ENCODE data around the gene FAM20B.

Gene FAM20B

GRCh38 chr1:179081687-179082332 is 56.1 kb downstream of the FAM20B start, which contains the start of gene TOR3A:
Gene TOR3A (plus strand): TSS chr1:179082070. CDS start chr1:179082129, 59 bp downstream.
- Histone ChIP-seq H3K4me1 (ENCODE audit: insufficient read depth, low read length) (peaks cover 6% of the 10 kb centered on the region; the same call in 1 of the 2 replicates), H3K27ac (ENCODE audit: low read depth, low read length) (peak within 1 kb of the TSS; percentile 25; the same call in 1 of the 2 replicates), H3K36me3 (ENCODE audit: insufficient read depth, low read length) (0 out of 2 replicates have a peak, but pooled peaks cover 2% of the 10 kb centered on the region), H3K4me3 (ENCODE audit: low read length) (peak within 1 kb of the TSS; percentile 73), H3K9ac (ENCODE audit: low read depth, low read length) (peak within 1 kb of the TSS; percentile 47), H3K27me3 (ENCODE audit: insufficient read depth, low read length) (peaks cover 7% of the 10 kb centered on the region; the same call in 1 of the 2 replicates), H3K9me3 (ENCODE audit: insufficient read depth, low read depth, low read length) (no peaks in the 10 kb centered on the region)
- WGBS: 1% methylated on average over 51 of the region's 51 CpGs

GRCh38 chr1:179082333-179082998 is 56.8 kb downstream of the FAM20B start:
- H3K9ac ChIP-seq (ENCODE audit: low read depth, low read length): peak overlapping the region; percentile 47
- peak overlapping the region; percentile 73 for H3K4me3 ChIP-seq (ENCODE audit: low read length)
- H3K36me3 ChIP-seq (ENCODE audit: insufficient read depth, low read length): 0 out of 2 replicates have a peak, but pooled peaks cover 2% of the 10 kb centered on the region
- peaks cover 9% of the 10 kb centered on the region for H3K4me1 ChIP-seq (ENCODE audit: insufficient read depth, low read length)
- peaks cover 7% of the 10 kb centered on the region; the same call in 1 of the 2 replicates for H3K27me3 ChIP-seq (ENCODE audit: insufficient read depth, low read length)
- no peaks in the 10 kb centered on the region for H3K9me3 ChIP-seq (ENCODE audit: insufficient read depth, low read depth, low read length)
- 1% methylated on average over 52 of the region's 52 CpGs for WGBS
- no peak overlapping the region; the same call in 1 of the 2 replicates for H3K27ac ChIP-seq (ENCODE audit: low read depth, low read length)

- 0 out of 2 replicates have a peak, but pooled peaks cover 2% of the 10 kb centered on the region for H3K36me3 ChIP-seq (ENCODE audit: insufficient read depth, low read length)
- WGBS: 19% methylated on average over 3 of the region's 3 CpGs
- no peaks in the 10 kb centered on the region for H3K9me3 ChIP-seq (ENCODE audit: insufficient read depth, low read depth, low read length)
- H3K27me3 ChIP-seq (ENCODE audit: insufficient read depth, low read length): peaks cover 7% of the 10 kb centered on the region; the same call in 1 of the 2 replicates
- peak overlapping the region; percentile 73 for H3K4me3 ChIP-seq (ENCODE audit: low read length)
- H3K9ac ChIP-seq (ENCODE audit: low read depth, low read length): no peak overlapping the region
- peaks cover 9% of the 10 kb centered on the region for H3K4me1 ChIP-seq (ENCODE audit: insufficient read depth, low read length)
- H3K27ac ChIP-seq (ENCODE audit: low read depth, low read length): no peak overlapping the region
Observed at GRCh38 chr1:179082999-179083335, 57.3 kb downstream of the FAM20B start.

- Histone ChIP-seq H3K4me3 (ENCODE audit: low read length) (no peak overlapping the region), H3K9ac (ENCODE audit: low read depth, low read length) (no peak overlapping the region), H3K27ac (ENCODE audit: low read depth, low read length) (no peak overlapping the region), H3K27me3 (ENCODE audit: insufficient read depth, low read length) (peaks cover 7% of the 10 kb centered on the region; the same call in 1 of the 2 replicates), H3K36me3 (ENCODE audit: insufficient read depth, low read length) (0 out of 2 replicates have a peak, but pooled peaks cover 2% of the 10 kb centered on the region), H3K9me3 (ENCODE audit: insufficient read depth, low read depth, low read length) (no peaks in the 10 kb centered on the region), H3K4me1 (ENCODE audit: insufficient read depth, low read length) (peaks cover 9% of the 10 kb centered on the region)
- WGBS: 88% methylated on average over 8 of the region's 8 CpGs
Observed at GRCh38 chr1:179083533-179083932, 57.8 kb downstream of the FAM20B start.

- Histone ChIP-seq H3K4me1 (ENCODE audit: insufficient read depth, low read length) (peaks cover 7% of the 10 kb centered on the region; the same call in 1 of the 2 replicates), H3K27me3 (ENCODE audit: insufficient read depth, low read length) (peaks cover 5% of the 10 kb centered on the region; the same call in 1 of the 2 replicates), H3K9ac (ENCODE audit: low read depth, low read length) (peak overlapping the region; percentile 36; the same call in 1 of the 2 replicates), H3K36me3 (ENCODE audit: insufficient read depth, low read length) (peaks cover 24% of the 10 kb centered on the region), H3K9me3 (ENCODE audit: insufficient read depth, low read depth, low read length) (no peaks in the 10 kb centered on the region), H3K4me3 (ENCODE audit: low read length) (peak overlapping the region; percentile 50), H3K27ac (ENCODE audit: low read depth, low read length) (peak overlapping the region; percentile 77; the same call in 1 of the 2 replicates)
- WGBS: 27% methylated on average over 11 of the region's 11 CpGs
Observed at GRCh38 chr1:179087665-179088064, 62.0 kb downstream of the FAM20B start.

GRCh38 chr1:179089827-179090482 is 64.3 kb downstream of the FAM20B start:
- Histone ChIP-seq H3K9me3 (ENCODE audit: insufficient read depth, low read depth, low read length) (no peaks in the 10 kb centered on the region), H3K4me1 (ENCODE audit: insufficient read depth, low read length) (peaks cover 7% of the 10 kb centered on the region; the same call in 1 of the 2 replicates), H3K27ac (ENCODE audit: low read depth, low read length) (no peak overlapping the region), H3K4me3 (ENCODE audit: low read length) (no peak overlapping the region), H3K27me3 (ENCODE audit: insufficient read depth, low read length) (no peaks in the 10 kb centered on the region), H3K9ac (ENCODE audit: low read depth, low read length) (no peak overlapping the region), H3K36me3 (ENCODE audit: insufficient read depth, low read length) (peaks cover 41% of the 10 kb centered on the region)
- 94% methylated on average over 13 of the region's 16 CpGs for WGBS

- no peak overlapping the region for H3K27ac ChIP-seq (ENCODE audit: low read depth, low read length)
- no peak overlapping the region for H3K4me3 ChIP-seq (ENCODE audit: low read length)
- no peak overlapping the region for H3K9ac ChIP-seq (ENCODE audit: low read depth, low read length)
- H3K9me3 ChIP-seq (ENCODE audit: insufficient read depth, low read depth, low read length): no peaks in the 10 kb centered on the region
- peaks cover 47% of the 10 kb centered on the region for H3K36me3 ChIP-seq (ENCODE audit: insufficient read depth, low read length)
- H3K4me1 ChIP-seq (ENCODE audit: insufficient read depth, low read length): peaks cover 7% of the 10 kb centered on the region; the same call in 1 of the 2 replicates
- WGBS: 94% methylated on average over 8 of the region's 8 CpGs
- no peaks in the 10 kb centered on the region for H3K27me3 ChIP-seq (ENCODE audit: insufficient read depth, low read length)
Observed at GRCh38 chr1:179090522-179090921, 64.8 kb downstream of the FAM20B start.

GRCh38 chr1:179090923-179091322 is 65.2 kb downstream of the FAM20B start:
- Histone ChIP-seq H3K9me3 (ENCODE audit: insufficient read depth, low read depth, low read length) (no peaks in the 10 kb centered on the region), H3K4me3 (ENCODE audit: low read length) (no peak overlapping the region), H3K27me3 (ENCODE audit: insufficient read depth, low read length) (no peaks in the 10 kb centered on the region), H3K9ac (ENCODE audit: low read depth, low read length) (no peak overlapping the region), H3K36me3 (ENCODE audit: insufficient read depth, low read length) (peaks cover 51% of the 10 kb centered on the region), H3K27ac (ENCODE audit: low read depth, low read length) (no peak overlapping the region), H3K4me1 (ENCODE audit: insufficient read depth, low read length) (peaks cover 7% of the 10 kb centered on the region; the same call in 1 of the 2 replicates)
- 96% methylated on average over 4 of the region's 4 CpGs for WGBS

GRCh38 chr1:179091691-179092165 is 66.0 kb downstream of the FAM20B start:
- H3K36me3 ChIP-seq (ENCODE audit: insufficient read depth, low read length): peaks cover 59% of the 10 kb centered on the region
- 95% methylated on average over 5 of the region's 5 CpGs for WGBS
- H3K9ac ChIP-seq (ENCODE audit: low read depth, low read length): no peak overlapping the region

GRCh38 chr1:179092896-179093461 is 67.3 kb downstream of the FAM20B start:
- Histone ChIP-seq H3K4me3 (ENCODE audit: low read length) (no peak overlapping the region), H3K27ac (ENCODE audit: low read depth, low read length) (no peak overlapping the region), H3K36me3 (ENCODE audit: insufficient read depth, low read length) (peaks cover 66% of the 10 kb centered on the region), H3K4me1 (ENCODE audit: insufficient read depth, low read length) (peaks cover 4% of the 10 kb centered on the region; the same call in 1 of the 2 replicates), H3K9ac (ENCODE audit: low read depth, low read length) (no peak overlapping the region), H3K9me3 (ENCODE audit: insufficient read depth, low read depth, low read length) (no peaks in the 10 kb centered on the region), H3K27me3 (ENCODE audit: insufficient read depth, low read length) (no peaks in the 10 kb centered on the region)
- WGBS: 91% methylated on average over 9 of the region's 9 CpGs

More at GRCh38 chr1:179091691-179092165, 66.0 kb downstream of the FAM20B start:
- Histone ChIP-seq H3K27me3 (ENCODE audit: insufficient read depth, low read length) (no peaks in the 10 kb centered on the region), H3K9me3 (ENCODE audit: insufficient read depth, low read depth, low read length) (no peaks in the 10 kb centered on the region), H3K27ac (ENCODE audit: low read depth, low read length) (no peak overlapping the region), H3K4me3 (ENCODE audit: low read length) (no peak overlapping the region), H3K4me1 (ENCODE audit: insufficient read depth, low read length) (peaks cover 7% of the 10 kb centered on the region; the same call in 1 of the 2 replicates)
